ENCODE results near the gene KHDC3L. TPM values are rescaled to one million over a fixed set of nuclear protein-coding genes. Genes with fewer than 3 reads are reported as not detected.

Gene KHDC3L
- total RNA-seq, 1 experiment from 2014 or later, result not detected

DNA sequence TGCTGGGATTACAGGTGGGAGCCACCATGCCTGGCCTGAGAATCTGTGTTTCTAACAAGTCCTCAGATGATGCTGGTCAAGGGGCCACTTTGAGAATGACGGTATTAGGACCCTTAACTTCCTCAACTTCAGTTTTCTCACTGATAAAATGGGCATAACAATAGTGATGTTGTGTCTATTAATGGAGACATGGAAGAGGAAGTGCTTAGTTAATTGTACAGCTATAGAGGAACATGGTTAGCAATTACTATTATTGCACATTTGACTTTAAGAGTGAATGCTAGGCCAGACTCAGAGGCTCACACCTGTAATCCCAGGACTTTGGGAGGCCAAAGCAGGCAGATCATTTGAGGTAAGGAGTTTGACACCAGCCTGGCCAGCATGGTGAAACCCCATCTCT, 21.1 kb upstream of the KHDC3L start:
- H3K9me3 ChIP-seq (ENCODE audit: control insufficient read depth, insufficient read depth, low read depth, low read length), result no peaks in the 10 kb centered on the region
- intact Hi-C loops (cut with micrococcal nuclease; ENCODE audit: unreplicated experiment), result no loop called here
- no peak overlapping the region for H3K27ac ChIP-seq (ENCODE audit: low read length)
- no peak overlapping the region for H3K4me3 ChIP-seq (ENCODE audit: low read depth in 2 of 2, low read length in 2 of 2)
- ATAC-seq (no peak), DNase-seq (ENCODE audit: low read depth, low spot score) (no peak)
- ChIA-PET CTCF (interaction anchor here (0.7 kb wide), 1 partner anchor 9 kb away, joined by 6 read pairs; no protein-coding TSS in a partner anchor), POLR2A (no interaction called here)
- H3K36me3 ChIP-seq (ENCODE audit: control insufficient read depth, insufficient read depth, low read length), result no peaks in the 10 kb centered on the region
- no peaks in the 10 kb centered on the region for H3K4me1 ChIP-seq (ENCODE audit: control insufficient read depth, insufficient read depth, low read length)
- in situ Hi-C loops (cut with HindIII; ENCODE audit: low pct_unique_long_range_greater_than_20kb, low sequenced_read_pairs), result no loop called here
- BruUV-seq (replicated peaks), result no TSS peak
- peaks cover 2% of the 10 kb centered on the region; the same call in 1 of the 2 replicates for H3K27me3 ChIP-seq (ENCODE audit: control insufficient read depth, insufficient read depth, low read length)
- TF ChIP-seq, protein P1, sequence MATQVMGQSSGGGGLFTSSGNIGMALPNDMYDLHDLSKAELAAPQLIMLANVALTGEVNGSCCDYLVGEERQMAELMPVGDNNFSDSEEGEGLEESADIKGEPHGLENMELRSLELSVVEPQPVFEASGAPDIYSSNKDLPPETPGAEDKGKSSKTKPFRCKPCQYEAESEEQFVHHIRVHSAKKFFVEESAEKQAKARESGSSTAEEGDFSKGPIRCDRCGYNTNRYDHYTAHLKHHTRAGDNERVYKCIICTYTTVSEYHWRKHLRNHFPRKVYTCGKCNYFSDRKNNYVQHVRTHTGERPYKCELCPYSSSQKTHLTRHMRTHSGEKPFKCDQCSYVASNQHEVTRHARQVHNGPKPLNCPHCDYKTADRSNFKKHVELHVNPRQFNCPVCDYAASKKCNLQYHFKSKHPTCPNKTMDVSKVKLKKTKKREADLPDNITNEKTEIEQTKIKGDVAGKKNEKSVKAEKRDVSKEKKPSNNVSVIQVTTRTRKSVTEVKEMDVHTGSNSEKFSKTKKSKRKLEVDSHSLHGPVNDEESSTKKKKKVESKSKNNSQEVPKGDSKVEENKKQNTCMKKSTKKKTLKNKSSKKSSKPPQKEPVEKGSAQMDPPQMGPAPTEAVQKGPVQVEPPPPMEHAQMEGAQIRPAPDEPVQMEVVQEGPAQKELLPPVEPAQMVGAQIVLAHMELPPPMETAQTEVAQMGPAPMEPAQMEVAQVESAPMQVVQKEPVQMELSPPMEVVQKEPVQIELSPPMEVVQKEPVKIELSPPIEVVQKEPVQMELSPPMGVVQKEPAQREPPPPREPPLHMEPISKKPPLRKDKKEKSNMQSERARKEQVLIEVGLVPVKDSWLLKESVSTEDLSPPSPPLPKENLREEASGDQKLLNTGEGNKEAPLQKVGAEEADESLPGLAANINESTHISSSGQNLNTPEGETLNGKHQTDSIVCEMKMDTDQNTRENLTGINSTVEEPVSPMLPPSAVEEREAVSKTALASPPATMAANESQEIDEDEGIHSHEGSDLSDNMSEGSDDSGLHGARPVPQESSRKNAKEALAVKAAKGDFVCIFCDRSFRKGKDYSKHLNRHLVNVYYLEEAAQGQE (IDR thresholded peaks at IDR 0.05; ENCODE audit: insufficient read depth in 1 of 2, low read depth in 2 of 2, low read length in 1 of 2), result no peak

DNA sequence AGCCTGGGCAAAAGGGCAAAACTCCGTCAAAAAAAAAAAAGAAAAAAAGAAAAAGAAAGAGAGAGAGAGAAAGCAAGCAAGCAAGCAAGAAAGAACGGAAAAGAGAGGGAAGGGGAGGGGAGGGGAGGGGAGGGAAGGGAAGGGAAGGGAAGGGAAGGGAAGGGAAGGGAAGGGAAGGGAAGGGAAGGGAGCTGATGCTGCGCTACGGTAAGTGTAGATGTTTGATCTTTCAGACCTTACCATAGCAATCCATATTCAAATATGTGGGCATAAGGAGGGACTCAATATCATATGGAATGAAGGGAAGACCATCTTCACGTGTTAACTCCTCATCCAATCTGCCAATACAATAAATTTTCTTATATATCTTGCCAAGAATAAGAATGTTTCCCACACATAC, 20.3 kb upstream of the KHDC3L start:
- H3K4me1 ChIP-seq (ENCODE audit: control insufficient read depth, insufficient read depth, low read length), result no peaks in the 10 kb centered on the region
- intact Hi-C loops (cut with micrococcal nuclease; ENCODE audit: unreplicated experiment) (no loop called here), in situ Hi-C loops (cut with HindIII; ENCODE audit: low pct_unique_long_range_greater_than_20kb, low sequenced_read_pairs) (no loop called here)
- TF ChIP-seq, protein P1 (IDR thresholded peaks at IDR 0.05; ENCODE audit: insufficient read depth in 1 of 2, low read depth in 2 of 2, low read length in 1 of 2), result no peak
- no peak for TF ChIP-seq TCF7L2 (IDR thresholded peaks at IDR 0.05; ENCODE audit: low read depth, low read length)
- no peak for TF ChIP-seq SIN3A (IDR thresholded peaks at IDR 0.05; ENCODE audit: borderline replicate concordance, insufficient read depth, low read depth, low read length)
- no peak for TF ChIP-seq POLR2AphosphoS5 (IDR thresholded peaks at IDR 0.05; ENCODE audit: low read depth, low read length)
- TF ChIP-seq, protein P2, sequence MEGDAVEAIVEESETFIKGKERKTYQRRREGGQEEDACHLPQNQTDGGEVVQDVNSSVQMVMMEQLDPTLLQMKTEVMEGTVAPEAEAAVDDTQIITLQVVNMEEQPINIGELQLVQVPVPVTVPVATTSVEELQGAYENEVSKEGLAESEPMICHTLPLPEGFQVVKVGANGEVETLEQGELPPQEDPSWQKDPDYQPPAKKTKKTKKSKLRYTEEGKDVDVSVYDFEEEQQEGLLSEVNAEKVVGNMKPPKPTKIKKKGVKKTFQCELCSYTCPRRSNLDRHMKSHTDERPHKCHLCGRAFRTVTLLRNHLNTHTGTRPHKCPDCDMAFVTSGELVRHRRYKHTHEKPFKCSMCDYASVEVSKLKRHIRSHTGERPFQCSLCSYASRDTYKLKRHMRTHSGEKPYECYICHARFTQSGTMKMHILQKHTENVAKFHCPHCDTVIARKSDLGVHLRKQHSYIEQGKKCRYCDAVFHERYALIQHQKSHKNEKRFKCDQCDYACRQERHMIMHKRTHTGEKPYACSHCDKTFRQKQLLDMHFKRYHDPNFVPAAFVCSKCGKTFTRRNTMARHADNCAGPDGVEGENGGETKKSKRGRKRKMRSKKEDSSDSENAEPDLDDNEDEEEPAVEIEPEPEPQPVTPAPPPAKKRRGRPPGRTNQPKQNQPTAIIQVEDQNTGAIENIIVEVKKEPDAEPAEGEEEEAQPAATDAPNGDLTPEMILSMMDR (IDR thresholded peaks at IDR 0.05), result no peak
- ATAC-seq (no peak), DNase-seq (ENCODE audit: low read depth, low spot score) (no peak)
- H3K27ac ChIP-seq (ENCODE audit: low read length), result no peak overlapping the region
- no TSS peak for BruUV-seq (replicated peaks)
- H3K9me3 ChIP-seq (ENCODE audit: control insufficient read depth, insufficient read depth, low read depth, low read length), result no peaks in the 10 kb centered on the region
- ChIA-PET CTCF (no interaction called here), POLR2A (no interaction called here)
- H3K4me3 ChIP-seq (ENCODE audit: low read depth in 2 of 2, low read length in 2 of 2), result no peak overlapping the region
- peaks cover 2% of the 10 kb centered on the region; the same call in 1 of the 2 replicates for H3K27me3 ChIP-seq (ENCODE audit: control insufficient read depth, insufficient read depth, low read length)
- no peaks in the 10 kb centered on the region for H3K36me3 ChIP-seq (ENCODE audit: control insufficient read depth, insufficient read depth, low read length)

Data from Panc1 (cell line).